HG02642 (cell line): ENCODE results near the gene BAAT.

Experiments
- ATAC-seq: cut with Tn5 transposase; IDR thresholded peaks from one replicate; pipeline ENCODE4 v1.9.1; 2021; ENCODE audit warnings: mild to moderate bottlenecking; ENCODE audit not compliant: unreplicated experiment, poor library complexity

The BAAT gene

GRCh38 chr9:101326035-101326434 lies 58.8 kb downstream of the BAAT start:
- ATAC-seq, result no peak

GRCh38 chr9:101325053-101325452 lies 59.8 kb downstream of the BAAT start:
- ATAC-seq, result no peak

DNA sequence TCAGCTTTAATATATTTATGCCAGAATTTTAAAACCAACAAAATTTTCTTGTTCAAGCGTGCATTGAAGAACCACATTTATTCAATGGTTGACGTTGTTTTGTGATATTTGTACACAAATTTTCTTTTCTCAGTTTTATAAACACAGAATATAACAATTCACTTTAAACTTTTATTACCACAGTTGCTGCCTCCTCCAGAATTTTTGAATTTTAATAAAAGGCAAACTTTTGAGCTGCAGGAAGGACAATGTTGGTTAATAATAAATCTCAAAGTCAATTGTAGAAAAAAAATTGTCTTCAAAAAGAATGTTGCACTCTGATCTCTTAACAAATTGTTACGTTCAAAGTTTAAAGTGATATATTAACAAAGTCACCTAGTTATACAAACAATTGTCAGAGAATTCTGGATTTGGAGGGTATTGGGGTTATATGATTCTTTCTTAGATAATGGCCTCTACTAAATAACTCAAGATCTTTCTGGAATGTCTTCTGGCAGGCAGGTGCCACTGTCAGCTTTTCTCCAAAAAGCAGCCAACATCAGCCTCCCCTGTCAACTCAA lies 60.5 kb downstream of the BAAT start:
- ATAC-seq, result no peak

- no peak for ATAC-seq
Observed at GRCh38 chr9:101323129-101323528, 61.7 kb downstream of the BAAT start.

- ATAC-seq, result no peak
Observed at GRCh38 chr9:101317735-101318134, 67.1 kb downstream of the BAAT start.

DNA sequence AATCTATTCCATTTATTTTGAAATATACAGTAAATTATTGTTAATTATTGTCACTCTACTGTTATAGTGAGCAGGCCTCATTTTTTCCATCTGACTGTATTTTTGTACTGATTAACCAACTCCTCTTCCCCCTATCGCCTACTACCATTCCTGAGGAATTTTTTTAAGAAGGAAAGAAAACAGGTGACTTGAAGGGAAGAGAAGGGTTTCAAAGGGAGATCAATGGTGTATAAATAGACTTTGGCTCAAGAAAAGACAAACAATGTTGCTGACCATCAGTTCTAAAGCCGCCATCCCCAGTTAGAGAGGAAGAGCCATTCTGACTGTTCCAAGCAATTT lies 69.7 kb downstream of the BAAT start:
- ATAC-seq, result no peak

DNA sequence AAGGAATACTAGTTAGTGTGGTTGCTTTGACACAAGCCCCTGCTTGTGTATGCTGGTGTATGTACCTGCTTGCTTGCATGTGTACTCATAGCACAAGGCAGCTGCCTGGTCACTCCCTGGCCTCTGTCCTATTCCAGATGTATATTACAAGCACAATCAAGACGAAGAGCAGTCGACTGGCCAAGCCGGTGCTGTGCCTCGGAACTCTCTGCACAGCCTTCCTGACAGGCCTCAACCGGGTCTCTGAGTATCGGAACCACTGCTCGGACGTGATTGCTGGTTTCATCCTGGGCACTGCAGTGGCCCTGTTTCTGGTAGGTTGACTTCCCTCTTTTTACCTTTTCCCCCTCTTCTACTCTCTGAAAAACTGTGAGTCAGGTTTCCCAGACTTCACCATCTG lies 72.1 kb downstream of the BAAT start:
- ATAC-seq, result no peak

GRCh38 chr9:101311758-101312420 lies 72.9 kb downstream of the BAAT start:
- ATAC-seq, result peak; percentile 80

DNA sequence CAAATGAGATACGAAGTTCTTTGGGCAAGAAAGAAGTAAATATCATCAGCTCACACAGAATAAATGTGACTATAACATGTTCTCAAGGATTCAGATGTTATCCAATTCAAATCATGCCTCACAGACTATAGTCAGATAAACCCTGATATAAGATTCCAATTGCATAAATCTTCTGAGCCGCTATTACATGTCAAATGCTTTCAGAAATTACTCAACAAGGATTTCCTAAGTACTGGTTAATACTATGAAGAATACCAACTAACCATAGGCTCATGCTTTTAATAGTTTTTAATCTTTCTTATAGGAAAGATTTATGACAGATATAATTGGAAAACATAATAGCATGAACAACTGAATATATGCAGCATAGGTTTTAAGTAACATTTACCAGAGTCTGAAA lies 73.6 kb downstream of the BAAT start:
- ATAC-seq, result no peak
